SIG-M5 treated with dmso at 0.1 percent for 504 hours (cell line): Measurements from ENCODE around the gene GPR25.

Experiments used
- DNase-seq: peaks from one replicate; lab custom pipeline; 2025; ENCODE audit not compliant: unreplicated experiment; lab: John Stamatoyannopoulos, UW

Gene GPR25, protein sequence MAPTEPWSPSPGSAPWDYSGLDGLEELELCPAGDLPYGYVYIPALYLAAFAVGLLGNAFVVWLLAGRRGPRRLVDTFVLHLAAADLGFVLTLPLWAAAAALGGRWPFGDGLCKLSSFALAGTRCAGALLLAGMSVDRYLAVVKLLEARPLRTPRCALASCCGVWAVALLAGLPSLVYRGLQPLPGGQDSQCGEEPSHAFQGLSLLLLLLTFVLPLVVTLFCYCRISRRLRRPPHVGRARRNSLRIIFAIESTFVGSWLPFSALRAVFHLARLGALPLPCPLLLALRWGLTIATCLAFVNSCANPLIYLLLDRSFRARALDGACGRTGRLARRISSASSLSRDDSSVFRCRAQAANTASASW

DNA sequence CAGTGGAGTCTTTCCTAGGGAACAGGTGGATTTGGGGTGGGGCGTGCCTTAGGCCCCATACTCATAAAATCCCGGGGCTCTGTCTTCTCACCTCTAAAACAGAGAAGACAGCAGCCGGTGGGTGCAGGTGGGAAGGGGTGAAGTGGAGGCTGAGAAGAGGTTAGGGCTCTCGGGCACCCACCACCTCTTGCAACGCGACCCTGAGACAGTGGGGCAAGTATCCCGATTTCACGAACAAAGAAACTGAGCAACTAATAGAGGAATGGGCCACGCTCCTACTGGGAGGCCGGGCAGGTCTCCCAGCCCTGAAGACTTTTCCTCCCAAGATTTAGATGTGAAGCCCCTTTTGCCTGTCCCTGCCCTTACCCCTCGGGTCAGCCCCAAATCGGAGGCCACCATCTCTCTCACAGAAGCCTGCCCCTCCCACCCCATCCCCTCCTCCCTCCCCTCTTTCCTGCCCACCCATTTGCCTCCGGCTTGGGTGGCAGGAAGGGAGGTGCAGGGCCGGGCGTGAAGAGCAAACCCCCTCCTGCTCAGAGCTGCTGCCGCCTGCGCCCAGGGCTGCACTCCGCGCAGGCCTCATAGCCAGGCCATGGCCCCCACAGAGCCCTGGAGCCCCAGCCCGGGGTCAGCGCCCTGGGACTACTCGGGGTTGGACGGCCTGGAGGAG, at the start of gene GPR25:
Gene GPR25 (plus strand): TSS at position 536 of the 670 bp plus-strand sequence. CDS start 57 bp downstream, at position 593.
- no peak for DNase-seq

DNA sequence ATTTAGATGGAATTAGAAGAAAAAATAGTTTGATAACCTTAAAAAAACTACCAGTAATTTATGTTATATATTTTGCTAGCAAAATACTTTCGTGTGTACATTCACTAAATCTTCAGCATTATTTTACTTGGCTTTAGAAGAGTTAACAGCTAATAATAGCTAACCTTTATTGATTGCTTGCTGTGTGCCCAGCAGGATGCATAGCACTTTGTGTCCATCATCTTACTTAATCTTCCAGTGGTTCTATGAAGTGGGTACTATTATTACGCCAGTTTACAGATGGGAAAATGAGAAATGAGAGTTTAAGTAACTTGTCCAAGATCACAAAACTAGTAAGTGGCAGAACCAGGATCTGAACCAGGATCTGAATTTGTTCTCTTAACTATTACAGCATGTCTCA, 41.7 kb upstream of the GPR25 start:
- DNase-seq = no peak

DNA sequence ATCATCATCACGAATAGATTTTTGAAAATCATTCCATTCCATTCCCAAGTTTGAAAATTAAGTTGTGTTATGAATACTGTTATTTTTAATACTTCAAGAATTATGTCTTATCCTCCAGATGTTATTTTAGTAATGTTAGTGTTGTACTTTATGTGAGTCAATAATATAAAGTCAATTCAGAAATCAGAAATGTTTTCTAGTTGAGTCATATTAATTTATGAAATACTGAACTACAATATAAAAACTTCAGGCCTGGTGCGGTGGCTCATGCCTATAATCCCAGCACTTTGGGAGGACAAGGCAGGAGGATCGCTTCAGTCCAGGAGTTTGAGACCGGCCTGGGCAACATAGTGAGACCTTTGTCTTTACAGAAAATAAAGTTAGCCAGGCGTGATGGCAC, 38.4 kb upstream of the GPR25 start:
- no peak for DNase-seq

DNA sequence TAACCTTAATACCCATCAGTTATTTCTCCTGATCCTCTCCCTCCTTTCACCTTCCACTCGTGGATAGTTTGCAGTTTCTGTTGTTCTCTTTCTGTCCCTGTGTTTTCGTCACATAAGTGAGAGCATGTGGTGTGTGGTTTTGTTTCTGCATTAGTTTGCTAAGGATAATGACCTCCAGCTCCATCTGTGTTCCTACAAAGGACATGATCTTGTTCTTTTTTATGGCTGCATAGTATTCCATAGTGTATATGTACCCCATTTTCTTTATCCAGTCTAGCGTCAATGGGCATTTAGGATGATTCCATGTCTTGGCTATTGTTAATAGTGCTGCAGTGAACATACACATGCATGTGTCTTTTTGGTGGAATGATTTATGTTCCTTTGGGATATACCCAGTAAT, 36.6 kb upstream of the GPR25 start:
- no peak for DNase-seq

DNA sequence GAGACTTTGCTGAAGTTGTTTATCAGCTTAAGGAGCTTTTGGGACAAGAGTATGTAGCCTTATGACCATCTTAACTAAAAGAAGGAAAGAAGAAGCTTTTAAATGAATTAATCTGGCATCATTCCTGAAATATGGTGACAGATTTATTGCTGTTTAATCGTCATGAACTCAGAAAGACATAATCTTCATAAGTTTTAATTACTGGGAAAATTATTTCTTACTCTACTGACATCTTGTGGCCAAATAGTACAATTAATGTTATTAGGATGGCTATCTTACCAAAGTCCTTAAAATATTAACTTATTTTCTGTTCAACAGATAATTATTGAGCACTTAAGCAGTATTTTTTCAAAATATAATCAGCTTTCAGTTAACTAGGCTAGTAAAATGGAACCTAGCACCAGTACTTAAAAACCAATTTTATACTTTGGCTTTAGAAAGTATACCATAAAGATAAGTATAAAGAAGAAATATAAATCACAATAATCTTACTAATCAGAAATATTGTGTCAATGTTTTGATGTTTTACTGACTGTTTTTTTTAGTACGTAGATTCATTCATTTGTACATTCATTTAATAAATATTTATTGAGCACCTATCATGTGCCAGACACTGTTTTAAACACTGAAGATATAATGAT, 34.7 kb upstream of the GPR25 start:
- DNase-seq = peak; percentile 18

DNA sequence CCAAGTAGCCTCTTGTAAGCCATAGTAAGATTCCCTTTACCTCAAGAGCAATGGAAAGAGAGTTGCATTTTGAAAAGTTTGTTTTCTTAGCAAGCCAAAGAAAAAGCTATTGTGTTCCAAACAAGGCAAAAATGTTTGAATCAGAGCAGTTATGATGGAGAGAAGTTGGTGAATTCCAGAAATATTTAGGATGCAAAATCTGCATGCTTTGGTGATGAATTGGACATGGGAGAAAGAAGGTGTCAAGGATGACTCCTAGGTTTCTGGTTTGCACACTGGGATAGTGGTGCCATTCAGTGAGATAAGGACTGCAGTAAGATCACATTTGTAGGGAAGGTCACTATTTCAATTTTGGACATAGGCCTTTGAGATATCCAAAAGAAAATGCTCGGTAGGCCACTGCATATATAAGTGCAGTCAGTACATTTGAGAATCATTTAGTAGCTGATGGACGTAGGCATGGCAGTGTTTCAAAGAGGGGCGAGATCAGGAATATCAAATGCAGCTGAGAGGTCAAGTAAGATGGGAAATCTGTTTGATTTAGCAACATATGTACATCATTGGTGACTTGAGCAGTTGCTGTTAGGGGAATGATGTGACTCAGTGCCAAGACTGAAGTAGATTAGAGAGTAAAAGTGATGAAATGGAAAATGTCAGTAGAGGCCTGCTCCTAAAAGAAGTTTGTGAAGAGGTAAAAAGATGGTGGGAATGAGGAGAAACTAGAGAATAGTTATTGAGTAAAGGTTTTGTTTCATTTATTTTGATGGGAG, 33.9 kb upstream of the GPR25 start:
- DNase-seq = no peak

DNA sequence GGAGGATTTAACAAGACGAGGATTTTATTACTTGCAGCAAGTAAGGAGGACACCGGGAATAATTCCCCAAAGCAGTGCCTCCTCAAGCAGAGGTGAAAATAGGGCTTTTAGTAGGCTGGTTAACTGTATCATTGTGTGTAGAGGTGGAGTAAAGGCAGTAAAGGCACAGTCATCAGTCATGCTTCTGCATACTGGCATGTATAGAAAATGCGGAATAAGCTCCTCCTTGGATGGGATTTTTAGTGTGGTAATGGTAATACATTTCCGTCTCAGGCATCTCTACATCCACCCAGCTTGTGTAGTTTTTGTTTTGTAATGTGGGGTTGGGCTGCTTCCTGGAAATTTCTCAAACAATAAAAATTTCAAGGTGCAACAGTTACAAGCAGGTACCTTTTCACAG, 27.4 kb upstream of the GPR25 start:
- no peak for DNase-seq

DNA sequence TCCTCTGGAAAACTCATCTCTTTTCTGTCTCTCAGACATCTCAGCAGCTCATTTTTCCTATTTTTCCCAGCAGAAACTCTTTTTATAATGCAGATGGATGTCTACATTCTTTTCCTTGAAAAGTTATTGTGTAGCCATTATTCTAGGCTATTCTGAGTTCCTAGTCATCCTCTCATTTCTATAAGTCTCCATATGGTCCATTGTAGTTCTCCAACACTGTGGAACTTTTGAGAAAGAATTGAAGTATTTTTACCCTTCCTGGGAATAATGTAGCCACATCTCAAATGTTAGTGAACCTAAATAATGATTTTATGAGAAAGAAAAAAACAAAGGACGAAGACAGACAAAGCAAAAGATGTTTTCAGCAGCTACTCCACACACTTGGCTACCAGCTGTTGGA, 26.4 kb upstream of the GPR25 start:
- no peak for DNase-seq

DNA sequence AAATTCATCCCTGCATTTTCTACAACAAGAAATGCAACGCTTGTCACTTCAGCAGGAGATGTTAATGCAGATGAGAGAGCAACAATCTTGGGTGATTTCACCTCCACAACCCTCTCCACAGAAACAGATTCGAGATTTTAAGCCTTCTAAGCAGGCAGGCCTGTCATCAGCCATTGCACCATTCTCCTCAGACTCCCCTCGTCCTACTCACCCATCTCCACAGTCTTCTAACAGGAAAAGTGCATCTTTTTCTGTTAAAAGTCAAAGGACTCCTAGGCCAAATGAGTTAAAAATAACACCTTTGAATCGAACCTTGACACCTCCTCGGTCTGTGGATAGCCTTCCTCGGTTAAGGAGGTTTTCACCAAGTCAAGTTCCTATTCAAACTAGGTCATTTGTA, 23.4 kb upstream of the GPR25 start:
- DNase-seq = no peak

DNA sequence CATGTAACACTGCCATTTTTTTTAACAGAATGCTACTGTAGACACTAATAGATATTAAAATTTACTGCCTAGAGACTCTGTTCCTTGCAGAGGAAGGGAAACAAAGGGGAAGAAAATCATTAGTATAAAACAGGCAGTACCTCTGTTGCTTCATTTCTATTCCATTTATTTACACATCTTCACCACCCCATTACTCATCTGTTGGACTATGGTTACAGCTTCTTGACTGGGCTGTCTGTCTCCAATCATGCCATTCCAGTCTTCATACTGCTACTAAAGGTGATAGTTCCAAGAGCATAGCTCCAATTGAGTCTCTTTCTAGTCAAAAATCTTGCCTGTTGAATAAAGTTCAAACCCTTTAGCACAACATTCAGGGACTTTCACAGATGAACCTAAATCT, 22.2 kb upstream of the GPR25 start:
- peak; percentile 82 for DNase-seq

DNA sequence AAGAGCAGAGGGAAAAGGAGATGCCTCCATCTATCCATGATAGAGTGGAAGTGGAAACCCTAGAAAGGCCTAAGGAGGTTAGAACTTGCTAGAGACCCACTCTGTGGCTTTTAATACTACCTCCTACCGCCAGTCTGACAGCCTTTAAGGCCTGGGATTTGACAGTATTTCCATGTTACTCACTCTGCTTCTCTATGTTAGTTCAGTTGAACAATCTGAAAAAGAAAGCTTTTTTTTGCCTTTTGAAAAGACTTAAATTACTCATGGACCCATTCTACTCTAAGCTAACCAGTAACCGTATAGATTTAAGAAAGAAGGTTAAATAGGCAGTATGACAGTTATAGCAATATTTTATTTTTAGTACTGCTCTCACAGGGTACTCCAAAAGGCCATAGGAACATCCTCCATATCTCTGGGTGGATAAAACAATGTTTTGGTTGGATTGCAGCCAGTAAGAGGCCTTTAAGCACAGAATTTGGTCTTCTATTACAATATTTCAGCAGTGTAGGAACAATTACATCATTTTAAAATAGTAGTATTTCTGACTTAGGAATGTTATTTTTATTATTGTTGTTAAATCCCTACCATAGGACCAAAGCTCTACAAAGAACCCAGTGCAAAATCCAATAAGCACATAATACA, 15.9 kb upstream of the GPR25 start:
- peak; percentile 51 for DNase-seq

DNA sequence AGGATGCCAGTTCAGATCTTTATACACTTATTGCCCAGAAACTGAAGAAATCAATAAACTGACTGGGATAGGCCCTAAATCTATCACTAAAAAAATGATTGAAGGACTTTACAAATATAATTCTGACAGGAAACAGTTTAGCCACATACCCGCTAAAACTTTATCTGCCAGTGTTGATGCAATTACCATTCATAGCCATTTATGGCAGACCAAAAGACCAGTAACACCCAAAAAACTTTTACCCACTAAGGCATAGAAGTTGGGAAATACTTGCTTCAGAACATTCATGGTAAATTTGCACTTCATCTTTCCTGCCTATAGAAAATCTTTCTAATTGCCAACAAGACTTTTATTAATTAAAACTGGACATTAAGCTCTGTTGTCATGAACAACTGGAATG, 15.0 kb upstream of the GPR25 start:
- DNase-seq = peak; percentile 95

DNA sequence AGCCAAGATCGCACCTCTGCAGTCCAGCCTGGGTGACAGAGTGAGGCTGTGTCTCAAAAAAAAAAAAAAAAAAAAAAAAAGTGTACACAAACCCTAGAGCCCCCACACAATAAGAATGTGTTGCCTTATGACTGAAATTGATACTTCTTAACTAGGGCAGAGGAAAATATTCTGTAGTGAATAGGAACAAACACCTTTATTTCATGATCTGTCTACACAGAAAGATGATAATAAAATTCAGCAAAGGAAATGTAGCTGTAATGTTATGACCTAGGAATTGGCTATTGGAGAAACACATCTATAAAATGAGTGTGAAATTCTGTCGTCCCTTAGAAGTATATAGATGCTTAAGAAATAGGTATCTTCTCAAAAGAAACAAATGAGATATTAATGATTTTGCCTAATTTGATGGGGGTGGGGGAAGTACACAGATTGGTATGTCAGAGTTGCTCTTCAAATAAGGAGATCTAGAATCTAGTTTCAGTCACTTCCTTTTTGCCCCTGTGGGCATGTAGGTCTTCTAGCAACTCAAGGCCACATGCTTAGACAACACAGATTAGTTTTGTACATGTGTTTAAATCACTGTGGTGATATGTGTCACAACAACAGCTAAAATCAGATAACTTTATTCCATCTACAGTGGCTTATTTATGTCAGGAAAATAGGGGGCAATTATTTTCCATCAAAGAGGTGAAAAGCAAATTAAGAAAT, 10.7 kb upstream of the GPR25 start:
- peak; percentile 64 for DNase-seq

DNA sequence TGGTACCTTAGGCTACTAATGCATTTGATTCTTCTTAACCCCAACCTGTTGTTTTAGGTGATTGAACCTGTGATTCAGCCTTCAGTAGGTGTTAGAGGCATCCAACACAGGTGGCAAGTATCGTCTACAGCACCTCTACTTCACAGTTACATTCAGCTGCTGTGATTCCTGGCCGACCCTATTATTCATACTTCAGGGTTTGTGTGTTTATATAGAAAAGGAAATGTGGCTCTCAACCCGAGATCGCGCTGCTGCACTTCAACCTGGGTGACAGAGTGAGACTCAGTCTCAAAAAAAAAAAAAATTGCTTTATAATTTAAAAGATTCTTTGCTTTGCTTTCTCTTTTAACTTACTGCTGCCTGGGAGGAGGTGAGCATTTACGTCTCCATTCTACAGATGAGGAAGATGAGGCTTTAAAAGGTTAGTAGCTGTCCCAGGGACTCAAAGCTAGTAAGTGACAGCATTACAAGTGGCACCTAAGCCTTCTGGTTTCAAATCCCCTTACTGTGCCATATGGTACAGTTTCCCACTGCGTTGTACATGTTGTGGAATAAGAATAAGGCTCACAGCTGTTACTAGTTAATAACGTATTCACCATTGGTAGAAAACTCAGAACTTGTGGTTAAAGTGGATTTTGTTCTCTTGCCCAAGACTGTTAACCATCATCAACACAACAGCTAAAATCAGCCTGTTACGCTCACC, 9.9 kb upstream of the GPR25 start:
- peak; percentile 45 for DNase-seq

DNA sequence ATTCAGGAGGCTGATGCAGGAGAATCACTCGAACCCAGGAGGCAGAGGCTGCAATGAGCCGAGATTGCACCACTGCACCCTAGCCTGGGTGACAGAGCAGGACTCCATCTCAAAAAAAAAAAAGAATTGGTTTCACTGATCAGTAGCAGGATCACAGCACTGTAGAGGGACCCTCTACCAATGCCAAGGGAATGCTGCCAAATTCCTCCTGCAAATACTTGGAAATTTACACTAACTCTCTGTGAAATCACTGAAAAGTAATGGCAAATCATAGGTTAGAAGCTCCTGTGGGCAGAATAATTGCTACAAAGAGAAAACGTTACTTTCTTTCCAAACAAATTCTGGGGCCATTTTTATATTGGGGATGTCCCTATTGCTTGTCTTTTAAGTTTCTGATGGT, 6.7 kb upstream of the GPR25 start:
- DNase-seq = no peak

DNA sequence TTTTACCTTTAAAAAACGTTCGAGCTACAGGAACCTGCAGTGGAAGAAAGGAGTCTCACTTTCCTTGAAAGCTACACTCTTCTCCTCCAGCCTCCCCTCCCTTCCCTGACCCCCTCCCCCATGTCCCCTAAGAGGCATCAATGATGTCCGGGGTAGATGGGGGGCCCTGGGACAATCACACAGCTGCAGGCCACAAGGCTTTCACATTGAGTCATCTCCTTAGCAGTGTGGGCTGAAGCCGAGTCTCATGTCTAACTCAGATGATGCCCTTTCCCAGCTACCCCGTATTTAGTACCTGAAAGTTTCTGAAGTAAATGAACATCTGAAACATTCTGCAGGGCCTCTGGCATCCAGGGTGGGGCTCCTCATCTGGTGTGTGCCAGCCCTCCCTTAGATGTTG, 6.3 kb upstream of the GPR25 start:
- DNase-seq = peak; percentile 73

DNA sequence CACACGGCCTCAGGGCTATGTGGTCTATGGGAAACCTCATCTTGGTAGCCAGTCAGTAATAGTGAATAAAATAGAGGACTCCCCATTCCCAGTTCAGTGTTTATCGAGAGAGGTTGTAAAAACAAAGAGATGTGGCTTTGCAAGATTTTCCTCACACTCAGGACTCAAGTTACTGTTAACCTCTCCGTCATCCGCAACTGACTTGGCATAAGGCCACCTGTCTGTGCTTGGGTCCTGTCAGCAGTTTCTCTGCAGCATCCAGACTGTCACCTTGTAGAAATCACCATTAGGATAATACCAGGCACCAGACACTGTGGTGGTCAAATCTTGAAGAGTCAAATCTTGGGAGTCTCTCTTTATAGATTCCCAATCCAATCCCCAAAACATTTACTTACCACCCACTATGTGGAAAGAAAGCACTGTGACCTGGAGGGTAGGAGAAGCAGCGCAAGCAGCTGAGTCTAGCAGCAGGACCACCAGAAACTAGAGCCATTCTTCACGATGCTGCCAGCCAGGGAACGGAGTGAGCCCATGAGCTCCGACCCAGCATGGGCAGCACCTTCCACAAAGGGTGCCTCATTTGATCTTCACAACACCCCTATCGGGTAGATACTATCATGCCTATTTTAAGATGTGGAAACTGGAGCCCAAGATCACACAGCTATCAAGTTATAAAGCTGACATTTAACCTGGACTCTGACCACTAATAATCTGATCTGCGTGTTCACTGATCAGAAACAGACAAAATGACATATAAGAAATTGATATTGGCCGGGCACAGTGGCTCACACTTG, 5.6 kb upstream of the GPR25 start:
- no peak for DNase-seq

DNA sequence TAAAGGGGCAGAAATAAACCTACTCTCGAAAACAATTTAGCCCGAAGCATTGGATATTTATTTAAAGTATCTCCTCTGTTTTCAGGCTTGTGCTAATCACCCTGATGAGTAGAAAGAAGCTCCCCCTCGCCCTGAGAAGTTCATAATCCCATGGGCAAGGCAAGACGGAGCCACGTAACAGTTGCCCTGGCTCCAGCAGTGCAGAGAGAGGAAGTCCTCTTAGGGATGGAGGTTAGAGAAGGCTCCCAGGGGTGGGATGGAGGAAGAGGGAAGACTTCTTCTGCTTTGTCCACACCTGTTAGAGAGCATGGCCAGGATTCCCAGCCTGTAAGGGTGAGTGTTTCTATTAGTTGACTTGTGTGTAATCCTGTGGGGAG, 3.4 kb upstream of the GPR25 start:
- peak; percentile 79 for DNase-seq
